K562 (cell line): ENCODE measurements around the gene SF3A2. TPM values are rescaled to one million over a fixed set of nuclear protein-coding genes. Genes with fewer than 3 reads are reported as not detected.

Source experiments
- ATAC-seq: fragments of 200-7000 bp; cut with Tn5 transposase; 3 replicates; pipeline ENCODE4 v1.9.1; 2020; ENCODE audit warnings: moderate library complexity
- BruUV-seq: library from RNA; stranded (reverse); fragments of 400-500 nt; replicated peaks from 2 replicates; lab custom pipeline; 2021; lab: Mats Ljungman, UMichigan
- CTCF ChIA-PET: fragments of 300-600 bp; formaldehyde crosslinking; extraction: SDS; loops from one replicate; lab custom pipeline; 2021; ENCODE audit warnings: low intra/inter-chr PET ratio; lab: Yijun Ruan, JAX
- POLR2A ChIA-PET: fragments of 300-600, 350-650 bp; sonication (Branson Sonifier 250); formaldehyde crosslinking; extraction: SDS; loops from one replicate; lab custom pipeline; 2021; ENCODE audit warnings: antibody characterized with exemption, inconsistent platforms; lab: Yijun Ruan, JAX
- DNase-seq, 4 experiments: peaks; one replicate each; pipeline versions ENCODE4 v3.0.0 to v3.0.0-alpha.2; 2011 to 2018; ENCODE audit warnings: low spot score in 3 of 4, mixed read lengths in 3 of 4; ENCODE audit errors: extremely low read depth in 1 of 4
- FAIRE-seq: peaks from 2 replicates; lab custom pipeline; 2011; peaks lifted over from hg19 to GRCh38; lab: Jason Lieb, UNC
- H2AFZ ChIP-seq: 2 replicates; pipeline ENCODE4 v1.6.0; 2011; ENCODE audit warnings: low read depth, low read length, control low read depth, inconsistent platforms
- H3K27ac ChIP-seq: fragments of 200-600 bp; 3 replicates; pipeline ENCODE4 v1.8.0; 2011; ENCODE audit warnings: low read depth, mild to moderate bottlenecking, control low read depth, inconsistent platforms, low read length, moderate library complexity, mixed read lengths; ENCODE audit errors: extremely low read depth
- H3K27me3 ChIP-seq, 2 experiments: fragments of 300-600 bp in 1 of 2; 2 replicates in 1 of 2; 3 replicates in 1 of 2; pipeline versions ENCODE4 v1.6.0 to v1.8.0; 2011; ENCODE audit warnings: inconsistent platforms in 2 of 2, low read length in 2 of 2, mild to moderate bottlenecking in 1 of 2, mixed read lengths in 1 of 2, moderate library complexity in 1 of 2; ENCODE audit not compliant: control insufficient read depth in 2 of 2, insufficient read depth in 2 of 2
- H3K36me3 ChIP-seq: fragments of 300-600 bp; 3 replicates; pipeline ENCODE4 v1.8.0; 2011; ENCODE audit warnings: mild to moderate bottlenecking, low read length, inconsistent platforms; ENCODE audit not compliant: control insufficient read depth, insufficient read depth
- H3K4me1 ChIP-seq, 2 experiments: fragments of 200-600 bp in 1 of 2; replicated peaks in 1 of 2; 2 replicates in 1 of 2; 3 replicates in 1 of 2; pipeline versions ENCODE4 v1.5.1 to v1.8.0; 2011; ENCODE audit warnings: inconsistent platforms in 2 of 2, low read length in 2 of 2, mild to moderate bottlenecking in 1 of 2, mixed read lengths in 1 of 2, moderate library complexity in 1 of 2; ENCODE audit not compliant: control insufficient read depth in 2 of 2, insufficient read depth in 2 of 2
- H3K4me2 ChIP-seq: 2 replicates; pipeline ENCODE4 v1.6.1; 2011; ENCODE audit warnings: low read length, control low read depth, inconsistent platforms, mixed read lengths; ENCODE audit not compliant: insufficient read depth
- H3K4me3 ChIP-seq: fragments of 200-600 bp; sonication (generic), shearing (Covaris generic); 2 replicates; pipeline ENCODE4 v1.5.1; 2016; ENCODE audit warnings: control low read depth, inconsistent platforms
- H3K79me2 ChIP-seq: fragments of 200-600 bp; 3 replicates; pipeline ENCODE4 v1.8.0; 2011; ENCODE audit warnings: low read length, inconsistent platforms; ENCODE audit not compliant: control insufficient read depth, insufficient read depth
- H3K9ac ChIP-seq, 2 experiments: 2 replicates each; pipeline versions ENCODE4 v1.6.0 to v1.6.1; 2011; ENCODE audit warnings: low read depth in 2 of 2, low read length in 2 of 2, control low read depth in 1 of 2, inconsistent platforms in 1 of 2, mild to moderate bottlenecking in 1 of 2, mixed read lengths in 1 of 2; ENCODE audit not compliant: insufficient read depth in 1 of 2
- H3K9me1 ChIP-seq: one replicate; pipeline ENCODE4 v1.6.0; 2011; ENCODE audit warnings: inconsistent platforms, mild to moderate bottlenecking, low read length, moderate library complexity; ENCODE audit not compliant: control insufficient read depth, insufficient read depth
- H3K9me3 ChIP-seq: replicated peaks from 2 replicates; pipeline ENCODE4 v1.5.1; 2011; ENCODE audit warnings: low read depth, low read length, inconsistent platforms; ENCODE audit not compliant: control insufficient read depth, insufficient read depth
- H4K20me1 ChIP-seq: replicated peaks from 2 replicates; pipeline ENCODE4 v1.6.1; 2011; ENCODE audit warnings: low read length, inconsistent platforms, mixed read lengths; ENCODE audit not compliant: control insufficient read depth, insufficient read depth
- CTBP1 ChIP-seq: fragments of 450-650 bp; IDR thresholded peaks from 2 replicates; pipeline ENCODE4 v1.6.1; 2016; ENCODE audit warnings: borderline replicate concordance
- ELF4 ChIP-seq: fragments of 450-650 bp; formaldehyde crosslinking; IDR thresholded peaks from 2 replicates; pipeline ENCODE4 v1.4.0; 2022; ENCODE audit warnings: missing genetic modification characterization
- HNRNPL ChIP-seq: fragments of 200-400 bp; formaldehyde crosslinking; IDR thresholded peaks from 2 replicates; pipeline ENCODE4 v1.6.1; 2017; ENCODE audit warnings: low read depth, mild to moderate bottlenecking, low read length
- U2AF2 ChIP-seq: fragments of 200-400 bp; formaldehyde crosslinking; optimal IDR thresholded peaks from 2 replicates; pipeline ENCODE3; 2017; ENCODE audit warnings: low read depth, mild to moderate bottlenecking, low read length
- ZBTB33 ChIP-seq: sonication (generic); formaldehyde crosslinking; IDR thresholded peaks from 2 replicates; pipeline ENCODE4 v1.8.1; 2023; ENCODE audit warnings: mild to moderate bottlenecking, missing genetic modification reagents
- ZBTB7A ChIP-seq: IDR thresholded peaks from 2 replicates; pipeline ENCODE4 v1.6.1; 2011; ENCODE audit warnings: low read depth, mild to moderate bottlenecking, low read length, moderate library complexity, borderline replicate concordance; ENCODE audit not compliant: control insufficient read depth
- ZNF316 ChIP-seq: fragments of 450-650 bp; IDR thresholded peaks from 2 replicates; pipeline ENCODE4 v1.6.1; 2016
- WGBS: fragments of 100-300 bp; shearing (Covaris generic); methylation state at CpG from one replicate; pipeline ENCODE4 v1.1.6; 2016; ENCODE audit warnings: low coverage, mixed read lengths; ENCODE audit not compliant: insufficient coverage; ENCODE audit errors: missing lambda C conversion rate; 5-methylcytosine and 5-hydroxymethylcytosine counted together
- in situ Hi-C: fragments of 300-500 bp; cut with MboI; formaldehyde crosslinking; loops from 4 replicates; pipeline ENCODE4 v1.15.0; 2018; ENCODE audit warnings: inconsistent platforms, mixed read lengths
- intact Hi-C: fragments of 100-400 bp; cut with micrococcal nuclease; formaldehyde crosslinking; loops from 2 replicates; pipeline ENCODE4 v1.14.2; 2022
- polyA plus RNA-seq, 8 experiments: library from polyadenylated mRNA; depleted of rRNA in 4 of 8; stranded (reverse) in 5 of 8; unstranded in 3 of 8; fragments of >200 nt; fragmentation: Nextera tagmentation in 2 of 8; fragmentation: Illumina TruSeq in 1 of 8; extraction: Ambion mirVana in 2 of 8; extraction: Trizol in 1 of 8; gene quantifications; 2 replicates each; pipeline versions ENCODE4 v1.2.1 to v1.2.3, GENCODE V29; 2011 to 2014; ENCODE audit warnings: inconsistent platforms in 1 of 8, missing spikeins in 1 of 8
- total RNA-seq, 7 experiments: library from RNA; depleted of rRNA in 6 of 7; stranded (reverse); fragments of >200 nt in 6 of 7; fragmentation: Illumina TruSeq in 2 of 7; extraction: Trizol in 2 of 7; gene quantifications; 2 replicates each; pipeline versions ENCODE4 v1.2.1 to v1.2.3, GENCODE V29; 2011 to 2021; ENCODE audit warnings: low replicate concordance in 1 of 7

Gene SF3A2
- total and polyA plus RNA-seq, 9 of the 15 experiments (the other 6 are each of a cell fraction or from before 2014, with no cell fraction given), result 0.17 to 194 (median 22.8) TPM

GRCh38 chr19:2255982-2256685, 19.5 kb downstream of the SF3A2 start, which contains the start of gene JSRP1:
JSRP1 (minus strand) TSS chr19:2256417; CDS start chr19:2255314, 1,103 bp downstream.
- no peaks in the 10 kb centered on the region for H3K27me3 ChIP-seq

More at GRCh38 chr19:2255982-2256685, 19.5 kb downstream of the SF3A2 start, which contains the start of gene JSRP1:
- Histone ChIP-seq H3K4me2 (no peak within 1 kb of the TSS), H3K9ac (peak within 1 kb of the TSS in 1 of 2 experiments; percentile 58; a peak in 2 of 4 replicates), H2AFZ (no peak within 1 kb of the TSS), H3K27ac (no peak within 1 kb of the TSS), H3K4me1 (peaks cover 5 to 52% of the 10 kb centered on the region in 2 experiments; a peak in 3 of 5 replicates), H4K20me1 (no peaks in the 10 kb centered on the region), H3K9me3 (no peaks in the 10 kb centered on the region), H3K4me3 (no peak within 1 kb of the TSS), H3K79me2 (no peaks in the 10 kb centered on the region), H3K9me1 (no peaks in the 10 kb centered on the region), H3K36me3 (no peaks in the 10 kb centered on the region)
- POLR2A ChIA-PET, result interaction anchor here (0.6 to 1.5 kb wide), 2 partner anchors 14 to 16 kb away, joined by 3 to 6 read pairs; no protein-coding TSS in a partner anchor
- CTCF ChIA-PET, result no interaction called here
- FAIRE-seq (no peak), ATAC-seq (no peak), DNase-seq (no peak)
- intact Hi-C loops, result no loop called here
- TF ChIP-seq ELF4 (CRISPR knock-in tag) (no peak), ZBTB7A (peak; percentile 2; the same call in 1 of the 2 replicates), ZNF316 (no peak), CTBP1 (no peak), ZBTB33 (peak; percentile 84), U2AF2 (no peak), HNRNPL (no peak)
- 76% methylated on average over 23 of the region's 24 CpGs for WGBS
- no TSS peak for BruUV-seq
- in situ Hi-C loops, result no loop called here
